Measurements from ENCODE around the gene COX15. TPM values are rescaled to one million over a fixed set of nuclear protein-coding genes. Genes with fewer than 3 reads are reported as not detected.
"Not testable (repeated sequence)": the region's sequence is repeated elsewhere in the genome, so short reads cannot be mapped to it uniquely, and the experiment has no call there.

COX15 gene
- polyA plus RNA-seq, 1 donor, result 33.2 TPM

- no peak for DNase-seq
Observed at GRCh38 chr10:99740933-99741559, 9.1 kb upstream of the COX15 start.

GRCh38 chr10:99740260-99740659, 8.3 kb upstream of the COX15 start:
- DNase-seq, result no peak

GRCh38 chr10:99734111-99734510, 2.2 kb upstream of the COX15 start:
- DNase-seq, result not testable (repeated sequence)

DNA sequence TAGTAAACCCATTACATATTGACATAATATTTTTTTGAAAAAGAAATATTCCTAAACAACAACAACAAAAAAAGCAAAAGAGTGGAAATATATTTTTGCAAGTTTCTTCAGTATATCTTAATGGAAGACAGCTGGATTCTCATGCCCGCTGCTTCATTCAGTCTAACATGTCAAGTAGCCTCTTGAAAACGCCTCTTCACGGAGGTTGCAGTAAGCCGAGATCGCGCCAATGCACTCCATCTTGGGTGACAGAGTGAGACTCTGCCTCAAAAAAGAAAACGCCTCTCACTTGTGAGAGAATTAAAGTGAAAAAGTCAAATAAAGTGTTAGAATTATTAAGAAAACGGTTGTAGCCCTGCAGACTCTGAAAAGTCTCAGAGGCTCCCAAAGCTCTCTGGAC, 1.4 kb upstream of the COX15 start:
- DNase-seq, result no peak

DNA sequence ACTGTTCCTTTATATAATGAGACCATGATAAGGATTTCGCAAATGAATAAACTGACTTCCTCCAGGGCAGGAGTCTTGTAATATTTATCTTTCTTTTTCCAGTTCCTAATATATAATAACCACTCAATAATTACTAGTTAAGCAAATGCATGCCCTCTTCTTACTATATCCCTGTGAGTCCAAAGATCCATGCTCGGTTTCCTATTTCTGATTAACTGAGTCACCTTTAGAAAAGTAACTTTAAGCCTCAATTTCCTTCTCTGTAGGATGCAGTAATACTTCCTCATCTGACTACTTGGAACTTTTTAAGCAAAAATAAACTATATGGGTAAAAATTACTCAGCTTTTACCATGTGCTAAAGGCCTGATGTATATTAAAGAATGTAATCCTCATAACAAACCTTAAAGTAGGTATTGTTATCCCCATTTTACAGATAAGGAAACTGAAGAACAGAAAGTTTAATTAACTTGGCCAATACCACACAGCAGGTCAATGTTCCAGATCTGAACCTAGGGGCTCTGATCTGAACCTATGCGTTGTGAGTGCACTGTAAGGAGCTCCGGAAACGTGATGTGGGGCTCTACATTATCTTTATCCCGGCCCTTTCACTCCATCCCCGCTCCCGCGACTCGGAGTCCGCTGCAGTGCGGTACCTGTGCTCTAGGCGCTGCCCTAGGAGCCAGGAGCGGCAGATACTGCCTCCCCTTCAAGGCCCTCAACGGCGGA, 458 bp downstream of the COX15 start:
- no peak for DNase-seq

- DNase-seq, result no peak
Observed at GRCh38 chr10:99730026-99730425, 1.9 kb downstream of the COX15 start.

GRCh38 chr10:99720387-99720786, 11.5 kb downstream of the COX15 start:
- DNase-seq, result no peak

DNA sequence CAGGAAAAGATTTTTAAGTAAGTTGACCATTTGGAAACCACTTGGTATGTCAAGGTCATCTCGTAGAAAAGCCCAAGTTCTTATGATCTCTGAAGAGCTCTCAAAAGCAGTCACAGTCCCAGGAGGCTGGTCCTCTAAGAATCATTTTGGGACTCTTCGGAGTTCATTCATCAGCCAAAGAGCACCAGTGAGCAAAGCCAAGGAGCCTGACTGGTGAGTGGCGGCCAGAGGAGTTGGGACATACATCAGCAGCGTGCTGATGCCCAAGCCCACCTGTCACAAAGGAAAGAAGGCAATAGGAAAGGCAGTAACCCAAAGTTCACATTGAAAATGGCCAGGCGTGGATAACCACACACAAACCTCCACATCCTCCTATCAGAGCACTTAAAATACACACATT, 17.5 kb downstream of the COX15 start:
- DNase-seq, result no peak

GRCh38 chr10:99711129-99711719, 20.7 kb downstream of the COX15 start:
- DNase-seq, result peak; percentile 29

- no peak for DNase-seq
Observed at GRCh38 chr10:99709480-99710229, 22.3 kb downstream of the COX15 start.

DNA sequence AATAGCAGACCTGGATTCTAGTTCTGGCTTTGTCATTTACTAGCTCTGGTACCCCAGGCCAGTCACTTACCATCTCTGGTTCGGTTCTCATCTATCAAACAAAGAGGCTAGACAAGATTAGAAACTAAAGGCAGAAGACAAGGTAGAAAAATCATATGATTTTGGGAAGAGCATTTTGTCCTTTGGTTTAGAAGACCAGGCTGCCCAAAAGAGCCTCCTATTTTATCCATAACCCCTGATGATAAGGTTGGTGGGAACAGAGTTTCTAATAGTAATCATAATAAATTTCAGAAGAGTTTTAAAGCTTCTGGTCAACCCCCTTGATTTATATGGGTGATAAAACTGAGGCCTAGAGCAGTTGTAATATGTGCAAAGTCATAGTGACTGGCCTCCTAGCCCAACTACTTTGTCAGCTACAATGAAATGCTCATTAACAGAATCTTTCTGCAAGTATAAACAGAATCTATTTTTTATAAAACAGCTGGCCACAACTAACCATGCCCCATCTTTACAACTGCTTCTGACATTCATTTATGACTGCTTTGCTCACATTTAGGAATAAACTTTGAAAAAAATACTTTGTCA, 23.4 kb downstream of the COX15 start:
- DNase-seq, result no peak

GRCh38 chr10:99700649-99701048, 31.3 kb downstream of the COX15 start:
- no peak for DNase-seq

GRCh38 chr10:99698504-99699080, 33.3 kb downstream of the COX15 start:
- DNase-seq, result no peak

GRCh38 chr10:99695761-99696160, 36.2 kb downstream of the COX15 start:
- DNase-seq, result no peak

DNA sequence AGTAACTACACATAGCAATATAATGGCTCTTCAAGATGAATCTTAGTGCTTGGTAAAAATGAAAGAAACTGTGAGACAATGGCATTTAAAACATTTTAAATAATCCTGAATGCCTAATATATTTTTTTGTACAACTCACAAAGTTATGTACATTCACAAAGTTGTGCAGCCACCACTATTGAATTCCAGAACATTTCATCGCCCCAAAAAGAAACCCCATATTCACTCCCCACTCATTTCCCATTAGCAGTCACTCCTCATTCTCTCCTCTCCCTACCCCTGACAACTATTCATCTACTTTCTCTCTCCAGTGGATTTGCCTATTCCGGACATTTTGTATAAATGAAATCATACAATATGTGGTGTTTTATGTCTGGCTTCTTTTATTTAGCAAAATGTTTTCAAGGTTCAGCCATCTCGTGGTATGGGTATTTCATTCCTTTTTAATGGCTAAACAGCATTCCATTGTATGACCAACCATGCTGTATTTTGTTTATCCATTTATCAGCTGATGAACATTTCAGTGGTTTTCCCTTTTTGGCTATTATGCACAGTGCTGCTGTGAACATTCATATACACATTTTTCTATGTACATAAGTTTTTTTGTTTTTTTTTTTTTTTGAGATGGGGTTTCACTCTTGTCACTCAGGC, 37.9 kb downstream of the COX15 start:
- no peak for DNase-seq

GRCh38 chr10:99689461-99689860, 42.5 kb downstream of the COX15 start:
- no peak for DNase-seq

- DNase-seq, result no peak
Observed at GRCh38 chr10:99685597-99685967, 46.3 kb downstream of the COX15 start.

GRCh38 chr10:99682752-99683151, 49.2 kb downstream of the COX15 start:
- no peak for DNase-seq
